Neural crest cell (in vitro differentiated cells): ENCODE results near the gene ZNF597. TPM values are rescaled to one million over a fixed set of nuclear protein-coding genes. Genes with fewer than 3 reads are reported as not detected.

Experiments used
- DNase-seq: peaks from one replicate; pipeline ENCODE4 v3.0.0; 2021; ENCODE audit warnings: low read depth, mixed read lengths, low spot score
- H3K27ac Mint-ChIP-seq: one replicate; pipeline ENCODE4 v1.8.0; 2021; ENCODE audit warnings: mild to moderate bottlenecking, mixed read lengths; ENCODE audit not compliant: unreplicated experiment
- H3K27me3 Mint-ChIP-seq: 2 replicates; pipeline ENCODE4 v1.8.0; 2021; ENCODE audit warnings: low read depth, mild to moderate bottlenecking, mixed read lengths
- H3K36me3 Mint-ChIP-seq: 2 replicates; pipeline ENCODE4 v1.8.0; 2021; ENCODE audit warnings: low read depth, mild to moderate bottlenecking, mixed read lengths
- H3K4me1 Mint-ChIP-seq: 2 replicates; pipeline ENCODE4 v1.8.0; 2021; ENCODE audit warnings: mixed read lengths
- H3K4me3 Mint-ChIP-seq: one replicate; pipeline ENCODE4 v1.8.0; 2021; ENCODE audit warnings: mild to moderate bottlenecking, mixed read lengths
- H3K9me3 Mint-ChIP-seq: 2 replicates; pipeline ENCODE4 v1.8.0; 2021; ENCODE audit warnings: mixed read lengths
- long read RNA-seq: library from polyadenylated mRNA; unstranded; transcript quantifications from one replicate; pipeline ENCODE4 v2.0.0, GENCODE V29; 2020
- total RNA-seq: library from RNA; stranded (reverse); gene quantifications from 2 replicates; pipeline ENCODE4 v1.2.1, GENCODE V29; 2021
- TF ChIP-seq, protein P1 (sequence below): fragments of 200-600 bp; sonication (generic); conservative IDR thresholded peaks from 2 replicates; pipeline ENCODE4 v1.5.0; 2021; ENCODE audit warnings: antibody characterized with exemption, mild to moderate bottlenecking

ZNF597 gene
- 2.0 and 2.2 TPM in 2 replicates for total RNA-seq
- long read RNA-seq = 0 reads

DNA sequence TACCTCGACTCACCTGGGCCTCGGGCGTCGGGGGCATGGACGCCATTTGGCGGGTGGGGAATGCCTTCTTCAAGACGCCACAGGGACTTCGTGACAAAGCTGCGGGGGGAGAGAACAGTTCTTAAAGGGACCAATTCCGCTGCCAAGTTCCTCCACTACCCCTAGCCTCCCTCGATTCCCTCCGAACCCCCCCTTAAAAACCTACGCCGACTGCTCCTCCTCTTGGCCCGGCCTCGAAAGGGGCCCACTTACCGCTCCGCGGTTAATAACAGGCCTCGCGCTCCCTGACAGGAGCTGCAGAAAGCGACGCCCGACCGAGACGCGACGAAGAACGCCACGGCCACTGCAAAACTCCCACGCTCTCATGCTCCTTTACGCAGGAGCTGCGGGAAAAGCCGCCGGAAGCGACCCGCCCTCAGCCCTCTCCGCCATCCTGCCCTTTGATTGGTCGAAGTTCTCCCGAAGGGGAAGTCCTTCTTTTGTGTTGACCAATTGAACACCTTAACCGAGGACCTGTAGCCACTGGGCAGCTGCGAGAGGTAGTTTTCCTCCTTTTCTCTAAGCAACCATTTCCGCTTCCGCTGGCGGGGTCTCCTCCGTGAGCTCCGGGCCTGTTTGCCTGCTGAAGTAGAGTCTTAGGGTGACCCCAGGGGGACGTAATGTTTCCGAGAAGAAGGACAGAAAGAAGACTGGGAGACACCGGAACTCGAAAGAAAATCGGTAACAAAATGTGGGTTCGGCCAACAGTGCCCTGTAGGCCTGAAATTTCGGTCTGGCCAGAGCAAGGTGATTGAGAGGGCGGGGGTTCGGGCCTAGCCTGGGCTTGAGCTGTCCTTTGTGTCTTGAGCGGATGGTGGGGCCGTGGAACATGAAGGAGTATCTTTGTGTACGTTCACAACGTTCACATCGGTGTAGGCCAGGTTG, at the start of gene ZNF597, which contains the start of gene NAA60:
ZNF597 (minus strand) TSS at position 397 of the 924 bp plus-strand sequence; CDS start at position 46, 351 bp downstream.
NAA60 (plus strand) TSS at position 573 of the 924 bp plus-strand sequence. CDS start 32,548 bp downstream, outside the sequence.
- peak within 1 kb of the TSS; percentile 97 for H3K27ac Mint-ChIP-seq
- peaks cover 7% of the 10 kb centered on the region for H3K9me3 Mint-ChIP-seq
- H3K36me3 Mint-ChIP-seq = peaks cover 22% of the 10 kb centered on the region
- TF ChIP-seq, protein P1, sequence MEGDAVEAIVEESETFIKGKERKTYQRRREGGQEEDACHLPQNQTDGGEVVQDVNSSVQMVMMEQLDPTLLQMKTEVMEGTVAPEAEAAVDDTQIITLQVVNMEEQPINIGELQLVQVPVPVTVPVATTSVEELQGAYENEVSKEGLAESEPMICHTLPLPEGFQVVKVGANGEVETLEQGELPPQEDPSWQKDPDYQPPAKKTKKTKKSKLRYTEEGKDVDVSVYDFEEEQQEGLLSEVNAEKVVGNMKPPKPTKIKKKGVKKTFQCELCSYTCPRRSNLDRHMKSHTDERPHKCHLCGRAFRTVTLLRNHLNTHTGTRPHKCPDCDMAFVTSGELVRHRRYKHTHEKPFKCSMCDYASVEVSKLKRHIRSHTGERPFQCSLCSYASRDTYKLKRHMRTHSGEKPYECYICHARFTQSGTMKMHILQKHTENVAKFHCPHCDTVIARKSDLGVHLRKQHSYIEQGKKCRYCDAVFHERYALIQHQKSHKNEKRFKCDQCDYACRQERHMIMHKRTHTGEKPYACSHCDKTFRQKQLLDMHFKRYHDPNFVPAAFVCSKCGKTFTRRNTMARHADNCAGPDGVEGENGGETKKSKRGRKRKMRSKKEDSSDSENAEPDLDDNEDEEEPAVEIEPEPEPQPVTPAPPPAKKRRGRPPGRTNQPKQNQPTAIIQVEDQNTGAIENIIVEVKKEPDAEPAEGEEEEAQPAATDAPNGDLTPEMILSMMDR = no peak
- peak; percentile 54 for DNase-seq
- peaks cover 16% of the 10 kb centered on the region for H3K4me1 Mint-ChIP-seq
- H3K4me3 Mint-ChIP-seq = peak within 1 kb of the TSS; percentile 100
- H3K27me3 Mint-ChIP-seq = no peaks in the 10 kb centered on the region

GRCh38 chr16:3492356-3492755, 49.1 kb upstream of the ZNF597 start:
- Mint-ChIP-seq H3K9me3 (no peaks in the 10 kb centered on the region), H3K36me3 (no peaks in the 10 kb centered on the region), H3K27ac (no peak overlapping the region), H3K4me3 (no peak overlapping the region), H3K27me3 (no peaks in the 10 kb centered on the region), H3K4me1 (no peaks in the 10 kb centered on the region)
- DNase-seq = no peak
- TF ChIP-seq, protein P1 = no peak

GRCh38 chr16:3490911-3491629, 47.8 kb upstream of the ZNF597 start:
- Mint-ChIP-seq H3K4me3 (no peak overlapping the region), H3K36me3 (no peaks in the 10 kb centered on the region), H3K4me1 (no peaks in the 10 kb centered on the region), H3K9me3 (no peaks in the 10 kb centered on the region), H3K27ac (no peak overlapping the region), H3K27me3 (no peaks in the 10 kb centered on the region)
- TF ChIP-seq, protein P1 = no peak
- DNase-seq = no peak

GRCh38 chr16:3488801-3489200, 45.5 kb upstream of the ZNF597 start:
- no peak for DNase-seq
- H3K36me3 Mint-ChIP-seq = no peaks in the 10 kb centered on the region
- no peaks in the 10 kb centered on the region for H3K9me3 Mint-ChIP-seq
- H3K4me3 Mint-ChIP-seq = no peak overlapping the region
- H3K27ac Mint-ChIP-seq = no peak overlapping the region
- H3K27me3 Mint-ChIP-seq = no peaks in the 10 kb centered on the region
- no peaks in the 10 kb centered on the region for H3K4me1 Mint-ChIP-seq
- TF ChIP-seq, protein P1 = no peak

DNA sequence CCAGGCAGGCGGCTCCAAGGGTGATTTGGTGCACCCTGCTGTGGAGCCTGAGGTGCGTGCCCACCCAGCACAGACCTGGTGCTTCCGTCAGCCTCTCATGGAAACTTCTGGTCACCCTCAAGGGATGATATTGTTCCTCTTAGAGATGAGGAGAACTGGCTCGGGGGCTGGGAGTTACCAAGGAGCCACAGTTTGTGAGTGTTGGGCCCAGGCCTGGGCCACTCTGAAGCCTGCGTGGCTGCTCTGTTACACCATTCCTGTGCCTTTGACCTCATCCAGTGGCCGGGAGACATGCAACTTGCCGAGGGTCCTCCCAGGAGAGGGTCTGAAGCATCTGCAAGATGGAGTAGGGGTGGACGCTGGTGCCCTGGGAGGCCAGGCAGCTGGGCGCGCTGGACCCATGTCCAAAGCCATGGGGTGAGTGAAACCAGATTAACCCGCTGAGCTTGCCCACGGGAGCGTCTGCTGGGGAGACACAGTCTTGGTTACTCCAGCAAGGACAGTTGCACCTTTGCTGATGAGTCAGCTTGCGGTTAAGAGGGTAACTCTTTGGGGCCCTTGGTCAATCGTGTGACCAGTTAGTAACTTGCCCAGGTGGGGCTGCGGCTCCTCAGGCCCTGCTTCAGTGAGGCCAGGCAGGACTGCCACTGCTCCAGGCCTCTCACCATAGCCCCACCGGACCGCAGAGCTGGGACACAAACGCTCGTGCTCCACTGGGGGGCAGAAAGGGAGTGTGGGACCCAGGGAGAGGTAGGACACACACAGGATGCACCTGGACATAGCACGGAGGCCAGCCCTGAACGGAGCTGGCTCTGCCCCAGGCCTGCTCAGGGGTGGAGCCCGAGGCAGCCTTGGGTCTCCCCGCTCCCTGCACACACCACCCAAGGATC, 44.5 kb upstream of the ZNF597 start:
- Mint-ChIP-seq H3K27me3 (no peaks in the 10 kb centered on the region), H3K4me1 (no peaks in the 10 kb centered on the region), H3K4me3 (no peak overlapping the region), H3K36me3 (peaks cover 4% of the 10 kb centered on the region), H3K27ac (peak overlapping the region; percentile 43), H3K9me3 (no peaks in the 10 kb centered on the region)
- TF ChIP-seq, protein P1 = no peak
- no peak for DNase-seq
